HepG2 (cell line): ENCODE measurements around the gene INAFM1. TPM values are rescaled to one million over a fixed set of nuclear protein-coding genes. Genes with fewer than 3 reads are reported as not detected.
A peak's percentile ranks its signal among the peaks of the same experiment; 100 is the strongest.

ENCODE experiments used
- ASH2L ChIP-seq: fragments of 300-600, 200-600 bp; sonication (generic); IDR thresholded peaks from 2 replicates; pipeline ENCODE4 v1.7.0; 2017; ENCODE audit warnings: low read depth, mild to moderate bottlenecking, moderate library complexity, mixed read lengths, low read length; ENCODE audit not compliant: insufficient read length
- ATF3 ChIP-seq: sonication (generic); formaldehyde crosslinking; IDR thresholded peaks from 2 replicates; pipeline ENCODE4 v1.4.0; 2020; ENCODE audit warnings: missing genetic modification reagents
- CEBPB ChIP-seq: IDR thresholded peaks from 2 replicates; pipeline ENCODE4 v1.6.1; 2011; ENCODE audit warnings: low read depth, low read length, improper control_type of control experiment, borderline replicate concordance
- HBP1 ChIP-seq: IDR thresholded peaks from 2 replicates; pipeline ENCODE4 v1.6.1; 2016; ENCODE audit warnings: low read depth, control low read depth
- NR0B2 ChIP-seq: sonication (generic); formaldehyde crosslinking; IDR thresholded peaks from 2 replicates; pipeline ENCODE4 v1.4.0; 2020; ENCODE audit warnings: mild to moderate bottlenecking, missing genetic modification reagents
- NRL ChIP-seq: sonication (generic); formaldehyde crosslinking; IDR thresholded peaks from 2 replicates; pipeline ENCODE4 v1.5.0; 2020; ENCODE audit warnings: missing genetic modification reagents, mild to moderate bottlenecking, moderate library complexity, borderline replicate concordance
- PAXIP1 ChIP-seq: sonication (generic); formaldehyde crosslinking; conservative IDR thresholded peaks from 2 replicates; pipeline ENCODE4 v1.4.0; 2020; ENCODE audit warnings: mild to moderate bottlenecking, missing genetic modification reagents, moderate library complexity
- SMAD1 ChIP-seq: sonication (generic); formaldehyde crosslinking; IDR thresholded peaks from 2 replicates; pipeline ENCODE4 v1.4.0; 2020; ENCODE audit warnings: missing genetic modification reagents, low read depth, mild to moderate bottlenecking, borderline replicate concordance
- TFDP1 ChIP-seq: IDR thresholded peaks from 2 replicates; pipeline ENCODE4 v1.6.1; 2016; ENCODE audit warnings: missing compliant biosample characterization, missing genetic modification reagents, borderline replicate concordance
- YEATS4 ChIP-seq: sonication (generic); formaldehyde crosslinking; IDR thresholded peaks from 2 replicates; pipeline ENCODE4 v1.4.0; 2020; ENCODE audit warnings: missing genetic modification reagents, borderline replicate concordance
- ZBTB44 ChIP-seq: sonication (generic); formaldehyde crosslinking; IDR thresholded peaks from 2 replicates; pipeline ENCODE4 v1.4.0; 2020; ENCODE audit warnings: missing genetic modification reagents
- ZFP36L2 ChIP-seq: sonication (generic); formaldehyde crosslinking; IDR thresholded peaks from 2 replicates; pipeline ENCODE4 v1.4.0; 2020; ENCODE audit warnings: missing genetic modification reagents
- ZNF276 ChIP-seq: sonication (generic); formaldehyde crosslinking; IDR thresholded peaks from 2 replicates; pipeline ENCODE4 v1.4.0; 2020; ENCODE audit warnings: mild to moderate bottlenecking, low read depth, missing genetic modification reagents
- ZNF282 ChIP-seq: fragments of 450-650 bp; IDR thresholded peaks from 2 replicates; pipeline ENCODE4 v1.6.1; 2018; ENCODE audit not compliant: partially characterized antibody
- ZNF547 ChIP-seq: sonication (generic); formaldehyde crosslinking; IDR thresholded peaks from 2 replicates; pipeline ENCODE4 v1.5.1; 2020; ENCODE audit warnings: mild to moderate bottlenecking, missing genetic modification reagents
- ZNF564 ChIP-seq: sonication (generic); formaldehyde crosslinking; IDR thresholded peaks from 2 replicates; pipeline ENCODE4 v1.8.1; 2023; ENCODE audit warnings: mild to moderate bottlenecking, missing genetic modification reagents
- ZNF747 ChIP-seq: sonication (generic); formaldehyde crosslinking; IDR thresholded peaks from 2 replicates; pipeline ENCODE4 v1.8.1; 2023; ENCODE audit warnings: missing genetic modification reagents, mild to moderate bottlenecking, borderline replicate concordance
- polyA plus RNA-seq, 8 experiments: library from polyadenylated mRNA; depleted of rRNA in 3 of 8; stranded (reverse) in 7 of 8; unstranded in 1 of 8; fragments of >200 nt; fragmentation: Illumina TruSeq in 4 of 8; extraction: Trizol in 4 of 8; gene quantifications; 2 replicates each; pipeline versions ENCODE4 v1.2.1 to v1.2.3, GENCODE V29; 2011 to 2016; ENCODE audit warnings: low read depth in 4 of 8, missing spikeins in 1 of 8, mixed read lengths in 1 of 8; ENCODE audit not compliant: insufficient read depth in 1 of 8
- total RNA-seq, 5 experiments: library from RNA; depleted of rRNA; stranded (reverse); fragments of >200 nt; fragmentation: Illumina TruSeq; extraction: Trizol; gene quantifications; 2 replicates each; pipeline ENCODE4 v1.2.3, GENCODE V29; 2016; ENCODE audit warnings: low read depth in 1 of 5

INAFM1 gene
- total and polyA plus RNA-seq, 2 of the 13 experiments (the other 11 are each of a cell fraction or from before 2014, with no cell fraction given): 0.88 to 1.9 TPM

- TF ChIP-seq ZBTB44 (CRISPR knock-in tag): no peak
- peak; percentile 89 for TF ChIP-seq CEBPB
- no peak for TF ChIP-seq SMAD1
- TF ChIP-seq ZNF282: no peak
- TF ChIP-seq NRL: no peak
- TF ChIP-seq ATF3 (CRISPR knock-in tag): peak; percentile 90
- peak; percentile 46 for TF ChIP-seq PAXIP1
- TF ChIP-seq ZFP36L2 (CRISPR knock-in tag): no peak
- 0 out of 2 replicates have a peak, but pooled peaks have one; percentile 40 for TF ChIP-seq ZNF747 (CRISPR knock-in tag)
- 0 out of 2 replicates have a peak, but pooled peaks have one; percentile 3 for TF ChIP-seq TFDP1 (CRISPR knock-in tag)
- no peak for TF ChIP-seq HBP1 (CRISPR knock-in tag)
- no peak; the same call in 1 of the 2 replicates for TF ChIP-seq ZNF547 (CRISPR knock-in tag)
- TF ChIP-seq NR0B2 (CRISPR knock-in tag): no peak
- peak; percentile 14 for TF ChIP-seq ASH2L
- no peak for TF ChIP-seq ZNF564
- TF ChIP-seq ZNF276 (CRISPR knock-in tag): no peak
- TF ChIP-seq YEATS4 (CRISPR knock-in tag): 0 out of 2 replicates have a peak, but pooled peaks have one; percentile 4
These were observed 17.8 kb upstream of the INAFM1 start (continued) for GRCh38 chr19:47256693-47257410.
